Nephron progenitor cell (in vitro differentiated cells): Measurements from ENCODE around the gene SLAMF9.

ENCODE experiments used
- DNase-seq: peaks from one replicate; pipeline ENCODE4 v3.0.0; 2021
- H3K27ac Mint-ChIP-seq: 2 replicates; pipeline ENCODE4 v1.8.0; 2021; ENCODE audit warnings: mild to moderate bottlenecking, moderate library complexity, mixed read lengths
- H3K27me3 Mint-ChIP-seq: 2 replicates; pipeline ENCODE4 v1.8.0; 2021; ENCODE audit warnings: mild to moderate bottlenecking, low read depth, mixed read lengths; ENCODE audit not compliant: poor library complexity
- H3K36me3 Mint-ChIP-seq: 2 replicates; pipeline ENCODE4 v1.8.0; 2021; ENCODE audit warnings: low read depth, mixed read lengths
- H3K4me1 Mint-ChIP-seq: 2 replicates; pipeline ENCODE4 v1.8.0; 2021; ENCODE audit warnings: mixed read lengths
- H3K4me3 Mint-ChIP-seq: 2 replicates; pipeline ENCODE4 v1.8.0; 2021; ENCODE audit warnings: mild to moderate bottlenecking, moderate library complexity, mixed read lengths
- H3K9me3 Mint-ChIP-seq: 2 replicates; pipeline ENCODE4 v1.8.0; 2021; ENCODE audit warnings: mild to moderate bottlenecking, moderate library complexity, mixed read lengths
- CTCF ChIP-seq: fragments of 200-600 bp; sonication (generic); IDR thresholded peaks from 2 replicates; pipeline ENCODE4 v1.5.0; 2021; ENCODE audit warnings: antibody characterized with exemption

Gene SLAMF9

DNA sequence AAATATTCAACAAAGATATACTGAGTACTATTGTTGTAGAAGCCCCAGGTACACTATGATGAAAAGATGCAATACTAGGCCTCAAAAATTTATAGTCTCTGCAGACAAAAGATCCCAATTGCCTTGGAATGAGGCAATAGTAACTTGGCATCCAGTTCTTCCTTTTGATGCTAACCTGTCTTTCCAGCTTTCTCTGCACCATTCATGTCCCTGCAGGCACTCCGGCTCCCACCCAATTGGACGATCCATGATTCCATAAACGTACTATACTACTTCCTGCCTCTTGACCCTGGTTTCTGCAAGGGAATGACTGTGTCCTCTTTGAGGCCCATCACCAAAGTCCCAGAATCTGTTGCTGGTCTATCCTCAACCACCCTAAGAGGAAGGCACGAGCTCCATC, 20.7 kb downstream of the SLAMF9 start:
- peak overlapping the region; percentile 7 for H3K27ac Mint-ChIP-seq

GRCh38 chr1:159932296-159933285, 21.4 kb downstream of the SLAMF9 start:
- TF ChIP-seq CTCF, result no peak
- H3K4me1 Mint-ChIP-seq, result peaks cover 13% of the 10 kb centered on the region
- H3K9me3 Mint-ChIP-seq, result no peaks in the 10 kb centered on the region
- DNase-seq, result no peak
- peaks cover 54% of the 10 kb centered on the region for H3K36me3 Mint-ChIP-seq
- peaks cover 10% of the 10 kb centered on the region for H3K27me3 Mint-ChIP-seq
- no peak overlapping the region for H3K4me3 Mint-ChIP-seq
- H3K27ac Mint-ChIP-seq, result no peak overlapping the region

More for the DNA sequence above, 20.7 kb downstream of the SLAMF9 start:
- peaks cover 21% of the 10 kb centered on the region for H3K4me1 Mint-ChIP-seq
- no peak for TF ChIP-seq CTCF
- H3K4me3 Mint-ChIP-seq, result no peak overlapping the region
- H3K36me3 Mint-ChIP-seq, result peaks cover 49% of the 10 kb centered on the region
- peaks cover 10% of the 10 kb centered on the region for H3K27me3 Mint-ChIP-seq
- no peaks in the 10 kb centered on the region for H3K9me3 Mint-ChIP-seq
- no peak for DNase-seq

- no peak overlapping the region for H3K4me3 Mint-ChIP-seq
- no peak for DNase-seq
- no peak overlapping the region for H3K27ac Mint-ChIP-seq
- H3K4me1 Mint-ChIP-seq, result peaks cover 7% of the 10 kb centered on the region
- H3K27me3 Mint-ChIP-seq, result peaks cover 7% of the 10 kb centered on the region
- peaks cover 62% of the 10 kb centered on the region for H3K36me3 Mint-ChIP-seq
- no peaks in the 10 kb centered on the region for H3K9me3 Mint-ChIP-seq
- TF ChIP-seq CTCF, result no peak
Observed at GRCh38 chr1:159931795-159932173, 22.3 kb downstream of the SLAMF9 start.

DNA sequence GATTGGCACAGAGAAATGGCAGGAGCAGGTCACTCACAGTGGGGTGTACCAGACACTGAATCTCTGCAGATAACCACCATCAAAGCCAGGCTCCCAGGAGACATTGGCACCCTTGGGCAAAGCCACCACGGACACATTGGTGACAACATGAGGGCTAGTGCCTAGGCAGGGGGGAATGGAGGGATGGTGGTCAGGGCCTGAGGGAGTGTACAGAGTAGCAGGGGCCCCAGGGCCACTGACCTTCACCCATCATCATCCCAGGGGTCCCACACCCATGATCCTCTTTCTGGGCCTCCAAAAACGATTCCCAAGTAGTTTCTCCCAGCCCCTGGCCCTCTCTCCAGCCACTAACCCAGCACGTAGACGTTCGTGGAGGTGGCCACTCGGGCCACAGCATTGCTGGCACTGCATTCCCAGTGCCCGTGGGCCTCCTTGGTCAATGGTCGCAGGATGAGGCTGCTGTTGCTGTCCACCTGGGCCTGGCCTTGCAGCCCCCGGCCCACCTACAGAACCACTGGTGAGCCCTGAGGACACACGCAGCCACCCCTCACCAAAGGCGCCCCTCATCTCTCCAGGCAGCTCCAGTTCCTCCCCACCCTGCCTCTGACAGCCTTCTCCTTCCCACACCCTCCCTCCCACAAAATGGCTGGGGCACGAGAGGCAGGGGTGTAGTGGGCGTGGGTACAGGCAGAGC, 22.8 kb downstream of the SLAMF9 start:
- TF ChIP-seq CTCF, result no peak
- H3K4me3 Mint-ChIP-seq, result no peak overlapping the region
- no peaks in the 10 kb centered on the region for H3K9me3 Mint-ChIP-seq
- H3K4me1 Mint-ChIP-seq, result peaks cover 7% of the 10 kb centered on the region
- no peak for DNase-seq
- peaks cover 62% of the 10 kb centered on the region for H3K36me3 Mint-ChIP-seq
- peaks cover 7% of the 10 kb centered on the region for H3K27me3 Mint-ChIP-seq
- no peak overlapping the region for H3K27ac Mint-ChIP-seq

DNA sequence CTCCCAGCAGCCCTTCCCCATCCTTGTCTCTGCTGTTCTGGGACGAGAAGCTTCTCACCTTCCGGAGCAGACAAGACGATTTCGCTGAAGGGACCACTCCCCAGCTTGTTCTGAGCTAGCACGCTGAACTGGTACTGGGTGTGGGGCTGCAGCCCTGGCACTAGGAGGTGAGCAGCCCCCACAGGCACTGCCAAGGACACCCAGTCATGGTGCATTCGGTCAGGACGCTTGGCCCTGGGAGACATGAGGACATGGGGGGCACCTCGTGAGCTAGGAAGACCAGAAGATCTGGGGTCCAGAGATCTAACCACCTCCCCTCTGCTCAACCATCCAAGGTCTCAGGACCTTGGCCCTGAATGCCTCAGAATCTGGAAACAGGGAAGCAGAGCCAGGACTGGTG, 23.4 kb downstream of the SLAMF9 start:
- DNase-seq, result no peak
- TF ChIP-seq CTCF, result no peak
- Mint-ChIP-seq H3K27ac (no peak overlapping the region), H3K27me3 (peaks cover 7% of the 10 kb centered on the region), H3K36me3 (peaks cover 56% of the 10 kb centered on the region), H3K4me1 (peaks cover 13% of the 10 kb centered on the region), H3K4me3 (no peak overlapping the region), H3K9me3 (no peaks in the 10 kb centered on the region)
